HG03457 (cell line): ENCODE results near the gene HHATL.

Experiments used
- ATAC-seq: cut with Tn5 transposase; IDR thresholded peaks from one replicate; pipeline ENCODE4 v1.9.1; 2021; ENCODE audit warnings: moderate number of reproducible peaks; ENCODE audit not compliant: unreplicated experiment

The HHATL gene

GRCh38 chr3:42699511-42699971, 3.1 kb downstream of the HHATL start:
- no peak for ATAC-seq

GRCh38 chr3:42698911-42699230, 3.7 kb downstream of the HHATL start:
- no peak for ATAC-seq

GRCh38 chr3:42698216-42698910, 4.2 kb downstream of the HHATL start:
- no peak for ATAC-seq

GRCh38 chr3:42697289-42698051, 5.1 kb downstream of the HHATL start:
- no peak for ATAC-seq

GRCh38 chr3:42696356-42697288, 6.0 kb downstream of the HHATL start:
- no peak for ATAC-seq

- no peak for ATAC-seq
These were observed 8.2 kb downstream of the HHATL start for GRCh38 chr3:42694366-42694765.

GRCh38 chr3:42693530-42693930, 9.1 kb downstream of the HHATL start:
- ATAC-seq = no peak

GRCh38 chr3:42692667-42693529, 9.7 kb downstream of the HHATL start:
- ATAC-seq = no peak

GRCh38 chr3:42691816-42692666, 10.6 kb downstream of the HHATL start:
- no peak for ATAC-seq

- no peak for ATAC-seq
These were observed 11.6 kb downstream of the HHATL start for GRCh38 chr3:42690766-42691680.

- ATAC-seq = no peak
These were observed 12.4 kb downstream of the HHATL start for GRCh38 chr3:42690191-42690590.

GRCh38 chr3:42689421-42690014, 13.1 kb downstream of the HHATL start:
- no peak for ATAC-seq

- no peak for ATAC-seq
These were observed 13.8 kb downstream of the HHATL start for GRCh38 chr3:42688487-42689420.

GRCh38 chr3:42688016-42688415, 14.6 kb downstream of the HHATL start:
- ATAC-seq = no peak

- ATAC-seq = no peak
These were observed 15.6 kb downstream of the HHATL start for GRCh38 chr3:42686832-42687650.
